Stimulated activated naive CD8-positive, alpha-beta T cell treated with anti-CD3 and anti-CD28 coated beads, Interleukin-15, amount 100 ng/mL, for 72 hours (primary cell): ENCODE results near the gene NDUFA6.
"Not testable (repeated sequence)": the region's sequence is repeated elsewhere in the genome, so short reads cannot be mapped to it uniquely, and the experiment has no call there.

Source experiments
- ATAC-seq: fragments of 150-1000 bp; cut with Tn5 transposase; 2 replicates; pipeline ENCODE4 v1.10.0; 2021; ENCODE audit warnings: mild to moderate bottlenecking, moderate library complexity
- DNase-seq, 2 donors: peaks; one replicate each; pipeline ENCODE4 v3.0.0; 2021 to 2022
- H3K27ac Mint-ChIP-seq, 2 donors: one replicate each; pipeline ENCODE4 v1.8.0; 2022; ENCODE audit warnings: mild to moderate bottlenecking in 2 of 2, mixed read lengths in 2 of 2, moderate library complexity in 2 of 2
- H3K27me3 Mint-ChIP-seq: one replicate; pipeline ENCODE4 v1.8.0; 2022; ENCODE audit warnings: mixed read lengths
- H3K4me1 Mint-ChIP-seq: one replicate; pipeline ENCODE4 v1.8.0; 2022; ENCODE audit warnings: mild to moderate bottlenecking, mixed read lengths
- H3K4me3 Mint-ChIP-seq, 2 donors: one replicate each; pipeline ENCODE4 v1.8.0; 2022; ENCODE audit warnings: mild to moderate bottlenecking in 2 of 2, mixed read lengths in 2 of 2, moderate library complexity in 1 of 2
- H3K9me3 Mint-ChIP-seq, 2 donors: one replicate each; pipeline ENCODE4 v1.8.0; 2022; ENCODE audit warnings: mixed read lengths in 2 of 2

Gene NDUFA6

DNA sequence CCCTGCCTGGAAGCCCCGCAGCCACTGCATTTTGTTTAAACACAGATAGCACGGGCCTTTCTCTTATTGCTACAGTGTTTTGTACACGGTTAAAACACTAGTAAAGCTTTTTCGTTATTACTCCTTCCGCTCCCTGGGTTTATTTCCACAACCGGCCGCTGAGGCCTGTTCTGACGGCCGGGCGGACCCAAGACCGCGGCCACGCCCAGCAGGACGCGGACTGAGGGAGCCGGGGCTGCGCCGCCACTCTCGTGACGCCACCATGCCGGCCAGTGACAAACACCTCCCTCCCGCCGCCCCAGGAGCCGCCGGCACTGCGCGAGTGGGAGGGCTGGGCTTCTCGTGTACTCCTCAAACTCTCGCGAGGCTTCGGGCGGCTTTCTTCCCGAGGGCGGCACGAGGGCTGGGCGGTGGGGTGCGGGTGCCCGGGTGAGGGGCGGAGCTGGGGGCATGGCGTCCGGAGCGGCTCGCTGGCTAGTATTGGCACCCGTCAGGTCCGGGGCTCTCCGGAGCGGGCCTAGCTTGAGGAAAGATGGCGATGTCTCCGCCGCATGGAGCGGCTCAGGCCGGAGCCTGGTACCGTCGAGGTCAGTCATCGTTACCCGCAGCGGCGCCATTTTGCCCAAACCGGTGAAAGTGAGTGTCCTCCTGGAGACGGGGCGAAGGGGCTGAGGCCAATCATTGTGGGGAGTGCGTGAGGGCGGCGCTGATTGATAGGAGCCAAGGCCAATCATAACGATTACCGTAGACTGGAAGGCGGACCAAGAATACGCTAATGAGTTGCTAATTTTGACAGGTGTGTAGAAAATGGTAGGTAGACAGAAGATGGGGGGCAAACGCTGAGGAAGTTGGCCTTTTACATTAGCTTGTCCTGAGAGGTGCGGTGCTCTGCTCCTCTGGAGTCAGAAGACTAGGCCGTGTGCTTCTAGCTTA lies 11.0 kb downstream of the NDUFA6 start, which contains the start of gene SMDT1:
SMDT1 (plus strand) TSS at position 382 of the 933 bp plus-strand sequence; CDS start at position 451, 69 bp downstream.
- H3K4me1 Mint-ChIP-seq, result peaks cover 40% of the 10 kb centered on the region
- H3K27me3 Mint-ChIP-seq, result no peaks in the 10 kb centered on the region
- peak within 1 kb of the TSS; percentile 97 to 99 for H3K27ac Mint-ChIP-seq
- H3K4me3 Mint-ChIP-seq, result peak within 1 kb of the TSS; percentile 95 to 97
- peak; percentile 93 for ATAC-seq
- DNase-seq, result peak; percentile 99
- H3K9me3 Mint-ChIP-seq, result no peaks in the 10 kb centered on the region

DNA sequence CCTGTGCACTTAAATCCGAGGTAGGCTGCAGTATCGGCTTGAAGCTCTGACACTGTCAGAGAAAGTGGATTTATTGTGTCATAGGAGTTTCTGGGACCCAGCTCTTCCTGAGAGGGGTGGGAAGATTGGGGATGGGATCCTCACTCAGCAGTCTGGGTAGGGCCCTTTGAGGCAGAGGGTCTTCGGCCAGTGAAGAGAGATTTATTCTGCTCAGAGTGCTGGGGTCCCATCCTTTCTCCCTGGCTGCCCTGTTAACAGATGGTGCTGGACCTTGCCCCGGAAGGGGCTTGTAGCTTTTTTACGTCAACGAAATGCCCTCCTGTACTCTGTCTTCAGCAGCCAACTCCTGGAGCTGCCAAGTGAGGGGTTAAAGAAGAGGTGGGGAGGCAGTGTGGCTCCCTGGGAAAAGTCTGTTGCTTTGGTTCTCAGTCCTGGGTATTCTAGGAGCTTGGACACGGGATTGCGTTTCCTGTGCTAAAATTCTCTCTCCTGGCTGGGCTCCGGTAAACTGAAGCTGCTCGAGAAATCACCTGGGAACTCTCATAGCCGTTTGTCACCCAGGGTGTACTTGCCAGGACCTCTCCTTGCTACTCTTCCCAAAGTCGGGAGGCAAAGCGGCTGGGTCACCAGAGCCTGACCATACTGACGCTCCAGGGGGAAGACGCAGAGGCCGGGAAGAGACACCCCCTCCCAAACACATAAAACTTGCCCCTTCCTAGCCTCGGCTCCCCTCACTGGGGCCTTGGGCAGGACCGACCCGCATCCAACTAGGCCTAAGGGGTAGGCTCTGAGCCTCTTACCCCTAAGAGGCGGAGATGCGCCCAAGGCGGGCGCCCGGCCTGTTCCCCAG lies 11.9 kb downstream of the NDUFA6 start:
- peak overlapping the region; percentile 97 to 99 for H3K27ac Mint-ChIP-seq
- DNase-seq, result no peak
- H3K4me3 Mint-ChIP-seq, result peak overlapping the region; percentile 95 to 97
- H3K4me1 Mint-ChIP-seq, result peaks cover 44% of the 10 kb centered on the region
- ATAC-seq, result peak; percentile 29
- no peaks in the 10 kb centered on the region for H3K27me3 Mint-ChIP-seq
- H3K9me3 Mint-ChIP-seq, result no peaks in the 10 kb centered on the region

DNA sequence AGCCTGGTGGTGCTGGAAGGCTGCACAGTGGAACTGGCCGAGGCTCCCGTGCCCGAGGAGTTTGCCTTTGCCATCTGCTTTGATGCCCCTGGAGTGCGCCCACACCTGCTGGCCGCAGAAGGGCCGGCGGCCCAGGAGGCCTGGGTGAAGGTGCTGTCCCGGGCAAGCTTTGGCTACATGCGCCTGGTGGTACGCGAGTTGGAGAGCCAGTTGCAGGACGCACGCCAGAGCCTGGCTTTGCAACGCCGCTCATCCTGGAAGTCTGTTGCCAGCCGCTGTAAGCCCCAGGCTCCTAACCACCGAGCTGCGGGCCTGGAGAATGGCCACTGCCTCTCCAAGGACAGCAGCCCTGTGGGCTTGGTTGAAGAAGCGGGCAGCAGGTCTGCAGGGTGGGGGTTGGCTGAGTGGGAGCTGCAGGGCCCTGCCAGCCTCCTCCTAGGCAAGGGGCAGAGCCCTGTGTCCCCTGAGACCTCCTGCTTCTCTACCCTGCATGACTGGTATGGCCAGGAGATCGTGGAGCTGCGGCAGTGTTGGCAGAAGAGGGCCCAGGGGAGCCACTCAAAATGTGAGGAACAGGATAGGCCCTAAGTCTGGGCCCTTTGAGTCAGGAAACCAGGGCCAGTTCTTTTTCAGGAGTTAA lies 13.0 kb downstream of the NDUFA6 start:
- no peak overlapping the region for H3K27ac Mint-ChIP-seq
- ATAC-seq (no peak), DNase-seq (no peak)
- peaks cover 52% of the 10 kb centered on the region for H3K4me1 Mint-ChIP-seq
- H3K27me3 Mint-ChIP-seq, result no peaks in the 10 kb centered on the region
- H3K9me3 Mint-ChIP-seq, result no peaks in the 10 kb centered on the region
- no peak overlapping the region for H3K4me3 Mint-ChIP-seq

DNA sequence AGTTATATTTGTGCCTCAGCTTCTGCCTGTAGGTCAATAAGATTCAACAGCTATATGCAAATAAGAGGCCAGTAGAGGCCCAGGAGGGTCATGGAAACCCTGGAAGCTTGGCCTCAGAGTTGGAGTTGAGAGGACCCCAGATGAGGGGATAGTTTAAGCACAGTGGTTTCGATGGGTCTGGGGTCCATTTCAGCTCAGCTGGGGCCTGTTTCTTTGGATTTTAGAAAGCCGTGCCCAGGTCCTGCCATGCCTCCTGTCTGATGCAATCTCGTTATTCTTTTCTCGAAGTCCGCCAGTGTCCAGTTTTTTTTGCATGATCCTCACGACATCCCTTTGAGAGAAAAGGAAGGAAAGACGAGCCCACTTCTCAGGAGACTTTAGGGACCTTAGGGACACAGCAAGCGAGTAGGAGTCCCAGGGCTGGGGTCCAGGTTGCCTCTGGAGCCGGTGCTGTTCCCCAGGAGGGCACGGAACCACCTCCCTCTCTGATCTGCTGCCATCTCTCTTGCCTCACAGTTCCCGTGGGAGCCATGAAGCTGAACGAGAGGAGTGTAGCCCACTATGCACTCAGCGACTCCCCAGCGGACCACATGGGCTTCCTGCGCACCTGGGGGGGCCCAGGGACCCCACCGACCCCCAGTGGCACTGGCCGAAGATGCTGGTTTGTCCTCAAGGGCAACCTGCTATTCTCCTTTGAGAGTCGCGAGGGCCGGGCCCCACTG lies 13.6 kb downstream of the NDUFA6 start:
- H3K27me3 Mint-ChIP-seq, result no peaks in the 10 kb centered on the region
- no peak for ATAC-seq
- peaks cover 52% of the 10 kb centered on the region for H3K4me1 Mint-ChIP-seq
- no peak overlapping the region for H3K27ac Mint-ChIP-seq
- H3K4me3 Mint-ChIP-seq, result no peak overlapping the region
- no peaks in the 10 kb centered on the region for H3K9me3 Mint-ChIP-seq
- no peak for DNase-seq

DNA sequence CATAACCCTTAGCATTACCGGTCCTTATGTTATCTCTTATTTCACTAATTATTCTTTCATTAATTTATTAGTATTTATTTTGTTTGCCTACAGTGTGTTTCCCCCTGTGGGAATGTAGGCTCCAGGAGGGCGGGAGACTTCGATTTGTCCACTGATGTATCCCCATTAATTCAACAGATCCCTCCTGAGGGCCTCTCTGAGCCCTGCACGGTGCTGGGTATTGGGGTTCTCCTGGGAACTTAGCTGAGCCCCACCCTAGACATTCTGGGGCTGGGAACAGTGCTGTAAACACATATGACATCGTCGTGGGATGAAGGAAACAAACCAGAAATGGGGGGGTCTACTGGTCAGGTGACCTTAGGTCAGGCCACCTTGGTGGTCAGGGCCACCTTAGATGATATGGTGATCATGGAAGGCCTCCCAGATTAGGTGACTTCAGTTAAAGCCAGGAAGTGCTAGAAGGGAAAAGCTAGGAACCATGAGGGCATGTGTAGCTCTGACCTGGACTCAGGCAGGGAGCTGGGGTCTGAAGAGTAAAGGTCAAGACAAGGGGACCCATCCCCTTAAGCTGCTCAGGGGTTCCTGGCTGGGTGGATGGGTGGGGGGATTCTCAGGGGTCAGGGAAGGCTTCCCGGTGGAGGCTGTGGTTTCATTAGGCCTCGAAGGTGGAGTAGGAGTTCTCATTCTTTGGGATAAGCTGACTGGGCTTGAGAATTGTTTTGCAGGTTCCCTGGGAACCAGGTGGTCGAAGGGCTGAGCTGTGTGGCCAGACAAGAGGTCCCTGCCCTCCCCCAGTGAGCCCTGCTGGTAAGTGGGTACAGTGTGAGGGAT lies 15.5 kb downstream of the NDUFA6 start:
- H3K27ac Mint-ChIP-seq, result peak overlapping the region; percentile 63 to 90
- ATAC-seq (no peak), DNase-seq (no peak)
- H3K27me3 Mint-ChIP-seq, result no peaks in the 10 kb centered on the region
- peak overlapping the region; percentile 76 to 79 for H3K4me3 Mint-ChIP-seq
- H3K9me3 Mint-ChIP-seq, result no peaks in the 10 kb centered on the region
- H3K4me1 Mint-ChIP-seq, result peaks cover 57% of the 10 kb centered on the region

DNA sequence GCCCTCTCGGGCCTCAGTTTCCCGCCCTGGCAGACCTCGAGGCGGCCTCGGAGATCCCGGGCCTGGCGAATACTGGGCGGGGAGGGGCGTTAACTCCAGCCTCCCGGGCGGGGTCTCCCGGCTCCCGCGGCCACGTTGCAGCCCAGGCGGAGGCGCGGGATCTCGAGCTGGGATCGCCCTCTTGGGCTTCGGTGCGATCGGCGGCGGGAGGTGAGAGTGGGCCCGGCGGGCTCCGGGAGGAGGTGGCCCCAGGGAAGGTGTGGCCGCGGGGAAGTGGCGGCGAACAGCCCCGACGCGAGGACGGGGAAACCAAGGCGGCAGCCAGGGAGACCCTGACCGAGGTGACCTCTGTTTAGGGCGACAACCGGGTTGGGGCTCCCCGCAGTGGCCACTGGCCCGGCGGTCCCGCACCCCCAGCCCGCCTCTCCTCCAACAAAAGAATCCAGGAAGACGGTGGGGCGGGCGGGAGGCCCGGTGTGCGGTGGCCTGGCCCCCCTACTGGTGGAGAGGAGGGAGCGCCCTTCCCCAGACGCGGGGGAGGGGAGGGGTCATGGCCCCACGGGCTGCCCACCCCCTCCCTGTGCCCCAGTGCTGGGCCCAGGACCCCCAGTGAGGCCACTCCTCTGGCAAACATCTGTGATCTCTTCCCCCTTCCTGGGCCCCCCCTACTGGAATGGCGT lies 16.3 kb downstream of the NDUFA6 start, which contains the start of gene PHETA2:
PHETA2 (plus strand) TSS at position 117 of the 680 bp plus-strand sequence. CDS start 3,046 bp downstream, outside the sequence.
- no peaks in the 10 kb centered on the region for H3K9me3 Mint-ChIP-seq
- peak within 1 kb of the TSS; percentile 63 to 97 for H3K27ac Mint-ChIP-seq
- ATAC-seq (peak; percentile 8), DNase-seq (peak; percentile 65 to 70)
- H3K4me1 Mint-ChIP-seq, result peaks cover 61% of the 10 kb centered on the region
- H3K27me3 Mint-ChIP-seq, result no peaks in the 10 kb centered on the region
- peak within 1 kb of the TSS; percentile 76 to 79 for H3K4me3 Mint-ChIP-seq

DNA sequence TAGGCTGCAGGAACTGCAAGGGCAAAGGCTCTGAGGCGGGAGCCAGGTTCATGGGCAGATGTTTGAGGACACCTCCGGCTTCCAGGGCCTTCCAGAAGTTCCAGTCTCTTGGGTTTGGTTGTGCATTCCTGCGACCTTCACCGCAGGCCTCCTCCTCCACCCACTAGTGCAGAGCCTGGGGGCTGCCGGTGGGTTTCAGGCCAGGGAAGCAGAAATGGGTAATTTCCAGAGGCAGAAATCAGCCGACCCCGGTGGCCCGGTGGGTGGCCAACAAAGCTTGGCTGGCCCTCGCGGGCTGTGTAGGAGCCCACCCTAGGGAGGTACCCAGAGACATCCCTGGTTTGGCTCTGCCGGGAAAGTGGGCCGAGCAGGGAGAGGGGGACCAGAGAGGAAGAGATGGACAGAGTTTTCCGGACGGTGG lies 16.9 kb downstream of the NDUFA6 start:
- no peak for ATAC-seq
- Mint-ChIP-seq H3K27me3 (no peaks in the 10 kb centered on the region), H3K9me3 (no peaks in the 10 kb centered on the region), H3K4me3 (peak overlapping the region; percentile 68 to 77), H3K27ac (peak overlapping the region in 1 of 2 donors; percentile 97), H3K4me1 (peaks cover 55% of the 10 kb centered on the region)
- no peak for DNase-seq

DNA sequence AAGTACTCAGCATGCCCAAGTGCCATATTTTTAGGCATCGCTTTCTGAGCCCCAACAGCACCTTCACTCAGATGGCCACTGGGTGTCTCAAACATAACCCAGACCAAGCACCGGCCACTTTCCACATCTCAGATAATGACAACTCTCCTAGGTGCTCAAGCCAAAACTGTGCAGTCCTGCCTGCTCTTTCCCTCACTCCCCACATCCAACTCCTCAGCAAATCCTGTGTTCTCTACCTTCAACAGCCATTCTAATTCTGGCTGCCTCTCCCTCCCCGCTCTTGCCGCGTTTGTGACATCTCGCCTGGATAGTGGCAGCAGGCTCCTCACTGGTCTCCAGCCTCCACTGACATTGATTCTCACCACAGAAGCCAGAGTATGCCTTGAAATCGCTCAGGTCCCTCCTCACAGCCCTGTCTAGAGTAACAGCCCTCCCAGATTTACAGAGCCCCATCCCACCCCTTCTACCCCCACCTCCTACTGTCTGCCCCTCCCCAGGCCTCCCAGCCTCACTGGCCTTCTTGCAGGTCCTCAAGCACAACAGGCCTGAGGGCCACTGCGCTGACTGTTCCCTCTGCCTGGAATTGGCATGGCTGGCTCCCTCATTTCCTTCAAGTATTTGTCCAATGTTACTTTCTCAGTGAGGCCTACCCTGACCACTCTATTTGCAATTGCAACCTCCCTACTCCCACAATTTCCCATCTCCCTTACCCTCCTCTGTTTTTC lies 17.8 kb downstream of the NDUFA6 start:
- Mint-ChIP-seq H3K27ac (peak overlapping the region in 1 of 2 donors; percentile 97), H3K9me3 (no peaks in the 10 kb centered on the region), H3K4me1 (peaks cover 52% of the 10 kb centered on the region), H3K4me3 (peak overlapping the region in 1 of 2 donors; percentile 68), H3K27me3 (no peaks in the 10 kb centered on the region)
- DNase-seq (no peak), ATAC-seq (no peak)

DNA sequence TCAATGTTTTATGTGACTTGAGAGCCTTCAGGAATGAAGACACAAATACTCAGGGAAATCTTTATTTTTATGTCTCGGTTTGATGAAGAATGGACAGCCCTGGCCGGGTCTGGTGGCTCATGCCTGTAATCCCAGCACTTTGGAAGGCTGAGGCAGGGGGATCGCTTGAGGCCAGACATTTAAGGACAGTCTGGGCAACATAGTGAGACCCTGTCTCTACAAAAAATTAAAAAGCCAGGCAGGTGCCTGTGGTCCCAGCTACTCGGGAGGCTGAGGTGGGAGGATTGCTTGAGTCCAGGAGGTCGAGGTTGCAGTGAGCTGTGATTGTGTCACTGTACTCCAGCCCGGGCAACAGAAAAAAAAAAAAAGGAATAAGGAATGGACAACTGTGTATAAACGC lies 19.1 kb downstream of the NDUFA6 start:
- H3K27ac Mint-ChIP-seq, result peak overlapping the region in 1 of 2 donors; percentile 91
- not testable (repeated sequence) for ATAC-seq, H3K27me3 Mint-ChIP-seq, DNase-seq, H3K9me3 Mint-ChIP-seq
- H3K4me3 Mint-ChIP-seq, result peak overlapping the region; percentile 94
- H3K4me1 Mint-ChIP-seq, result peaks cover 59% of the 10 kb centered on the region

DNA sequence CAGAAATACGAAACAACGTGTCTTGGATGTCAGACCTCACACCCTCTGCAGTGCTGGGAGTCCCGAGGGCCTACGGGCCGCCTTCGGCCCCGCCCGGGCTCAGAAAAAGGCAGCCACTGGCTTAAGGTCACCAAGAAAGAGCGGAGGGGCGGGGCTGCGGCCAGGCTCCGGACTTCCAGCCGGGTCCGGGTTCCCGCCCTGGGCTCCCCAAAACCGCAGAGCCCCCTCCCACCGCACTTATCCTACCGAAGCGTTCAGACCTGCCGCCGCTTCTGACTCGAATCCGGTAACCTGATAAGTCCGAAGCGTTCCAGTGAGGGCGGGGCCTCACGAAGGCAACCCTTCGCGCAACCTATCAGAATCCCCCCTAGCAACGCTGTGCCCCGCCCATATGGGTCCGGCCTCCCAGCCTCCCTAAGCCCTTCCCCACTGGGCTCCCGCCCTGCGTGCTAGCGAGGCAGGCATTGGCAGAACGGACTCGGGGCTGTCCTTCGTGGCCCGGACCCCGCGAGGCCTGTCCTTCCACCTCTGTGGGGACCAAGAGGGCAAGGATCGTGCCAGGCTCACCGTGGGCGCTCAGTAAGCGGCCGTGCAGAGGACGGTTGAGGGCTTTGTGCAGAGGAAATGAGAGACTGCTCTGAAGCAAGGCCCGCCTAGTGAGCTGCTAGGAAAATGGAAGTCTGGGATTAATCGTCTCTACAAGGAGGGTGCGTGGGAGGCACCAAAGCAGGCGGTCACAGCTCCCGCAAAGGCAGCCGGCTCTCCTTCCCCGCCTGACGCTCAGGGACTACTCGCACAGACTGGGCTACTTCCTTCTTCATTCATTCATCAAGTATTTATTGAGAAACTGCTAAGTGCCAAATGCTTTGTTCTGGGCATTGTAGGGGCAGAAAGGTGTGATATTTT lies 19.8 kb downstream of the NDUFA6 start, which contains the start of gene NAGA:
NAGA (minus strand) TSS at position 296 of the 906 bp plus-strand sequence. CDS start 515 bp downstream, outside the sequence.
- H3K4me1 Mint-ChIP-seq, result peaks cover 59% of the 10 kb centered on the region
- ATAC-seq, result peak; percentile 98

DNA sequence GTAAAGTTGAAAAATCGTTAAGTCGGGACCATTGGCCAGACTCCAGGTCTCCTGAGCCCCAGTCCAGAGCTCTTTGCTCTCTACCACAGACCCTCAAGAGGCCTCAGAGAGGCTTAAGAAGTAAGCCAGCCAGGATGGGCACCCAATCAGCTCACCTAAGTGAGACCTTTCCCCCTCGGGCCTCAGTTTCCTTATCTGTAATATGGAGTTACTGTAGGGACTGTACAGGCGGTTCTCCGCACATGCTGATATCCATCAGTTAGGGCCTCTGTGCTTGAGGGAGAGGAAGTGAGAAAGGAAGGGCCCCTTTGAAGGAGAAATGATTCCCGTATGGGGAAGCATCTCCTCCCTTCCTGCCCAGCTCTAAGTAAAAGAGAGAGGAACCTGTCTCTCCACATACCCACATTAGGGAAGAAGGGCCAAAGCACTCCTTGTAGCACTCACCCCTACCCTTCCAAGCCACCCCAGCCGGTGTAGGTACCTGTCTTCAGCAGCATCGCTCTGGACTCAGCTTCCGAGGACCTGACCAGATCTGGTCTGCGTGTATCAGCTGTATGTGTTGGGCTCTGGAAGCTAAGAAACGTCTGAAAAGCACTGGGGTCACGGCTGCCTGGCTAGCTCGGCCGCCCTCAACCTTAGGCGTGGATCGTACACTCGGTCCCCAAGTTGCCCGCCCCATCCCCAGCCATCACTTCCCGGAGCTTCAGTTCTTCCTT lies 20.6 kb downstream of the NDUFA6 start:
- no peak for DNase-seq
- H3K9me3 Mint-ChIP-seq, result no peaks in the 10 kb centered on the region
- no peak for ATAC-seq
- H3K27me3 Mint-ChIP-seq, result no peaks in the 10 kb centered on the region
- H3K27ac Mint-ChIP-seq, result peak overlapping the region; percentile 60 to 91
- peak overlapping the region; percentile 94 for H3K4me3 Mint-ChIP-seq
- H3K4me1 Mint-ChIP-seq, result peaks cover 58% of the 10 kb centered on the region

More for the DNA sequence above, 19.8 kb downstream of the NDUFA6 start, which contains the start of gene NAGA:
- Mint-ChIP-seq H3K27me3 (no peaks in the 10 kb centered on the region), H3K27ac (peak within 1 kb of the TSS; percentile 85 to 91), H3K9me3 (no peaks in the 10 kb centered on the region), H3K4me3 (peak within 1 kb of the TSS; percentile 94)
- DNase-seq, result peak; percentile 86 to 93
